Neural cell (in vitro differentiated cells): ENCODE data around the gene SMIM38.

Source experiments
- CTCF ChIP-seq: fragments of 450-650 bp; IDR thresholded peaks from 2 replicates; pipeline ENCODE4 v1.5.1; 2014; ENCODE audit warnings: antibody characterized with exemption, mild to moderate bottlenecking, moderate library complexity; ENCODE audit not compliant: poor library complexity, severe bottlenecking
- SMC3 ChIP-seq: fragments of 450-650 bp; conservative IDR thresholded peaks from 2 replicates; pipeline ENCODE4 v1.6.1; 2014; ENCODE audit warnings: antibody characterized with exemption, mild to moderate bottlenecking, moderate library complexity; ENCODE audit not compliant: poor library complexity

- TF ChIP-seq CTCF (no peak), SMC3 (no peak)
Measured at GRCh38 chr11:69130654-69131053, 25.1 kb upstream of the SMIM38 start.
